HG02884 (cell line): ENCODE measurements around the gene NMNAT2.
"Not testable (repeated sequence)": the region's sequence is repeated elsewhere in the genome, so short reads cannot be mapped to it uniquely, and the experiment has no call there.

Experiments
- ATAC-seq: cut with Tn5 transposase; IDR thresholded peaks from one replicate; pipeline ENCODE4 v1.9.1; 2021; ENCODE audit warnings: mild to moderate bottlenecking, moderate library complexity; ENCODE audit not compliant: unreplicated experiment

NMNAT2 gene

GRCh38 chr1:183267646-183268431, 150.3 kb downstream of the NMNAT2 start:
- ATAC-seq: no peak

DNA sequence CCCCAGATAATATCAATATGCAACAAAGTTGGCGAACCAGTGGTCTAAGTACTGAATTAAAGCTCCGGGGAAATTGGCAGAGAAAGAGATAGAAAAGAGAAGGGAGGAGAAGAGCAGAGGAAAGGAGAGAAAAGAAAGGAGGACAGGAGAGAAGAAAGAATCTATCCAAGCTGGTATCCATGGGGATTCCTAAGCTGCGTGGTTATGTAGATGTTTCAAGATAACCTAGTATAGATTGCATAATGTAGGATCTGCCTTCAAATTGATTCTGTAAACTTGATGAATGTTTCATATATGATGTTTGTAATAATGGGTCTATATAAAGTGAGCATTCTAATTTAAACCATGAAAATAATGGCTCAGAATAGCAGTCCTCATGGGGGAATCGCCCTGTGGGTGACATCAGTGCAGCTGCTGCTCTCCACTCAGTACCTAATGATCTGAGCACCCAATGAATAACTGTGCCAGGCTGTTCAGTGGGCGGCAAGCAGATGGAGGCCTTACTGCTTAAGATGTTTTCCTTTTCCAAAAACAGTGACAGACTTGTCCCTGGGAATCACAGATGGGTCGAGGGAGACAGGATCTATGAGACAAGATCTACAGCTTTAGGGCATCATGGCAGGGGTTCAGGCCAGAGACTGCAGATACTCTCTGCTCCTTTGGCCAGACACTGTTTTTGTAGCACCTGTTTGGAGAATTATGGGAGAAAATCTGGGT, 154.1 kb downstream of the NMNAT2 start:
- ATAC-seq: no peak

- no peak for ATAC-seq
These were observed 155.5 kb downstream of the NMNAT2 start for GRCh38 chr1:183262628-183263200.

- ATAC-seq: no peak
These were observed 158.3 kb downstream of the NMNAT2 start for GRCh38 chr1:183259924-183260323.

DNA sequence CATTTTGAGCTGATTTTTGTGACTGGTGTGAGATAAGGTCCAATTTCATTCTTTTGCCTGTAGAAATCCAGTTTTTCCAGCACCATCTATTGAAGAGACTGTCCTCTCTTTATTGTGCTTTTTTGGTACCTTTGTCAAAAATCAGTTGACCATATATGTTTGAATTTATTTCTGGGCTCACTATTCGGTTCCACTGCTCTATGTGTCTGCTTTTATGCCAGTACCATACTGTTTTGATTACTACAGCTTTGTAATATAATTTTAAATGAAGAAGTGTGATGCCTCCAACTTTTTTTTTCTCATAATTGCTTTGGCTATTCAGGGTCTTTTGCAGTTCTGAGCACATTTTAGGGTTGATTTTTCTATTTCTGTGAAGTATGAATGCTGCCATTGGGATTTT, 163.1 kb downstream of the NMNAT2 start:
- ATAC-seq: no peak

- ATAC-seq: no peak
These were observed 166.2 kb downstream of the NMNAT2 start for GRCh38 chr1:183251959-183252450.

DNA sequence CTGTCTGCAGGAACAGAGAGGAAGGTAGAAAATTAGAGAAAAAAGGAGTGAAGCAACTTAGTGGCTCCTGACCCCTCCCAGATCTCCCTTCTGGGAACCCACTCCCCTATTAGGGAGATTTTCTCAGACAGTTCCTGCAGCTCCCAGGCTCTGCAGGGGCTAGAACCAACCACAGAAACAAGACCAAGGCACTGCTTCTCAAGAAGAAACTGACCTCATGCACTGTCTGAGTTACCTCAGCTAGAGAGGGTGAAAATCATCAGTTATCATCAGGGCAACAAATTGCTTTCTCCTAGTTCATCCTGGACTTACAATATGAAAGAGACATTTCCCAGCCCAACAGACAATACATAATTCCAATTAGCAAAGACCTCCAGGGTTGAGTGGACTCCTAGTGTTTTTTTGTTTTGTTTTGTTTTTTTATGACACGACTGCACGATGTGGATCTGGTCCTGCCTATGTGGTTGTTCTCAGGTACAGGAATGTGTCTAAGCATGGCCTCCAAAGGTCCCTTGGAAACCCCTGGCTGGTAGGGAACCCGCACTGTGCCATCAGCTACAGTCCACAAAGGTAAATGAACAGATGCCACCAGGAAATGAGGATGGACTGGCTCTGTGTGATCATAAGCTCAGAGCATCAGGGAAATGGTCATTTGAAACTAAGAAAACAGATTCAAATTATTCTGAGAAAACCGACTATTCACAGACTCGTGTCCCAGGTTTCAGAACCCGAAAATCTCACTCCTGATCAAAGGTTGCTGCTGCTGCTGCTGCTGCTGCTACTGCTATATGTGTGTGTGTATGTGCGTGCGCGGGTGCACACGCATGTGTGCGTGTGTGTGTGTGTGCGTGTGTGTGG, 166.8 kb downstream of the NMNAT2 start:
- no peak for ATAC-seq

DNA sequence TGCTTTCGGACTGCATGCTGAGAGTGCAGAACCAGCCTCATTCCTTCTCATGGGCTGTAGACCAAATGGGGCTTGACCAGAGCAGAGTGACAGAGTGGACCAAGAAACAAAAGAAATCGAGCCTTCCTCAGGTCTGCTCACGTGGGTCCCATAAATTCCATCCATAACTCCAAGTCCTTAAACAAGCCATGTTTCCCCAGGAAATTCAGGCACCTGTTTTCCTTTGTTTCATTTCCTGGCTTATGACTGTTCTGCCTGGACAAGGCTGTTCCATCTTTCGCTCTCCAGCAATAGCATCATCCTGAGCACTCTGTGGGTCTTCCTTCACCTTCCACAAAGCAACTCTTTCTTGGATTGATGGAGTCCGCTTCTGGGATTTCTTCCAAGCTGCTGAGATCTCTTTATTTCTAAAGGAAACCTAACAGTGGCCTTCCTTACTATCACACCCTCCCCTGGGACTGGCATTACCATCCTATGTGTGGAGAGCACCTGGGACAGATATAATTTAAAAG, 168.2 kb downstream of the NMNAT2 start:
- ATAC-seq: no peak

- no peak for ATAC-seq
These were observed 169.0 kb downstream of the NMNAT2 start for GRCh38 chr1:183248989-183249691.

DNA sequence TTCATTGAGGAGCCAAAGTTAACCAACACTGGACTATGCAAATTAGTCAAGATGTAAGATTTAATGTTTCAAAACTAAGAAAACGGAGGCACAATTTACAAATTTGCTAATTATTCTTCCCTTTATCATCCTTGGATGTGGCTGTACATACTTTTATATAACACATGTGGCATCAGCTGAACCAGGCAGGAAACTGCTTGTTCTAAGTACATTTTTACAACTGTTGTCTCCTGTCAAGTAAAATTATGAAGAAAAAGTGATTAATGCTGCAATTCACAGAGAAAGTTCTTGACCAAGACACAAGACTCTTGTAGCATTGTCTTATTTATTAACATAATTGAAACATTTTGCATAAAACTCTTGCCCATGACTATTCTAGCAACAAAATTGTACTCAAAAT, 170.2 kb downstream of the NMNAT2 start:
- ATAC-seq: no peak

GRCh38 chr1:183247484-183247883, 170.7 kb downstream of the NMNAT2 start:
- ATAC-seq: no peak

- no peak for ATAC-seq
These were observed 171.1 kb downstream of the NMNAT2 start for GRCh38 chr1:183247066-183247465.

DNA sequence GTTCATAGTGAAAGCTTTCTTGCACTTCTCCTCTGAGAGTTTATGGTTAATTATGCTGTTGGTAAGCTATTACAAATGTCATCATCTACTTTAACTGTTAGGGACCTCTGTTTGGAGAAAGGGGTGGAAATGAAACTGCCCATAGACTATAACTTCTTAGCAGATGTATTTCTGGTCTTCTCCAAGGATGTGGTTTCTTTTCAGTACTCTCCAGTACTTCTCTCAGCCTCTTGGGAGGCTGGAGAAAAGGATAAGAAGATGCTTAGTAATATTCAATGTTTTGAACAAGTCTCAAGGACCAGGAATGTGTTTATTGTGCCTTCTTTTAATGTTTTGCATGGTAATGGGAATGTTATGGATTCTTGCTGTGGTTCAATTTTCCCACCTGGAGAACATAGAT, 171.7 kb downstream of the NMNAT2 start:
- ATAC-seq: no peak

DNA sequence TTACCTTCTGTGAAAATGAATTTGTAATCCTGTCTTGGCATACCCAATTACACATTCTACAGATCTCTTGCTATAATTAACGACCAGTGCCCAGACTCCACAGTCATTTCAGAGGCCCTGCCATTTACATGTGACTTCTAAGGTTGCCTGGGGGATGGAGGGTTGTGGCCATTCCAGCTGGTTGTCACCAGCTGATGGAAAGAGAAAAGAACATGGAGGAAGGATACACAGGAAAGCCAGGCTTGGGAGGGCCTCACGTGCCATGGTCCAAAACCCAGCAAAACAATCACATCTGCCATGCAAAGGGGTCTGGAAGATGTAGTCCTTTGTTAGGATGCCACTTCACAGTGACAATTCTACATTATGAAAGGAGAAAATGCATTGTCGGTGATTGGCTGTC, 172.8 kb downstream of the NMNAT2 start:
- ATAC-seq: no peak

- no peak for ATAC-seq
These were observed 173.7 kb downstream of the NMNAT2 start for GRCh38 chr1:183244466-183244865.

- no peak for ATAC-seq
These were observed 174.8 kb downstream of the NMNAT2 start for GRCh38 chr1:183243161-183244050.

DNA sequence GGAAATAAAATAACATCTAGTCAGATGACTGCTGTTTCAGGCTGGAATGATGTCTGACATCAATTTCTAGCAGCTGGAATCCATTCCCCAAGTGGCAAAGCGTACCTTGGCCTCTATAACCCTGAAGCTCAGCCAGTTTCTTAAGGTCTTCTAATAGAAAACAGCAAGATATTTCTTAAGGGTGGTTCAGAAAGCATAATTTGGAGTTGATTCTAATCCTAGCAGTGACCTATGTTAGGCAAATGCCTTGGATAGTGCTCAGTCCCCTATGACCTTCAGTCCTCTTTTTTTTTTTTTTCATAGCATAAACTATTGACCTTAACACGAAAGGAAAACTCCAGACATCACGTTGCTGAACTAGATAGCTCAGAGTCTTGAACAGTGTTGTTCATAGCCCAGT, 175.6 kb downstream of the NMNAT2 start:
- ATAC-seq: no peak

- ATAC-seq: no peak
These were observed 176.7 kb downstream of the NMNAT2 start for GRCh38 chr1:183241471-183241870.

DNA sequence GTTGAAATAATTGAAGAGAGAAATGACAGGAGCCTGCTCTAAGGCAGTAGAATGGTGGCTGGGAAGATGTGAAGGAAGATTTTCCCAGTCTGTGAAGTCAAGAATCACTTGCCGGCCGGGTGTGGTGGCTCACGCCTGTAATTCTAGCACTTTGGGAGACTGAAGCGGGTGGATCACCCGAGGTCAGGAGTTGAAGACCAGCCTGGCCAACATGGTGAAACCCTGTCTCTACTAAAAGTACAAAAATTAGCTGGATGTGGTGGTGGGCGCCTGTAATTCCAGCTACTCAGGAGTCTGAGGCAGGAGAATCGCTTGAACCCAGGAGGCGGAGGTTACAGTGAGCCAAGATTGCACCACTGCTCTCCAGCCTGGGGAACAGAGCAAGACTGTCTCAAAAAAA, 177.3 kb downstream of the NMNAT2 start:
- not testable (repeated sequence) for ATAC-seq
